SK-N-SH (cell line): ENCODE data around the gene AHCY.

Experiments
- EZH2phosphoT487 ChIP-seq: fragments of 200-600 bp; sonication (generic); IDR thresholded peaks from 2 replicates; pipeline ENCODE4 v1.6.1; 2017; ENCODE audit warnings: low read depth, mixed run types, mild to moderate bottlenecking, antibody characterized with exemption, moderate library complexity, borderline replicate concordance
- FOXJ3 ChIP-seq: sonication (generic); formaldehyde crosslinking; IDR thresholded peaks from 2 replicates; pipeline ENCODE4 v1.5.1; 2020; ENCODE audit warnings: mild to moderate bottlenecking, missing genetic modification reagents
- JUND ChIP-seq: IDR thresholded peaks from 2 replicates; pipeline ENCODE4 v1.4.0; 2012
- POLR2AphosphoS5 ChIP-seq: IDR thresholded peaks from 2 replicates; pipeline ENCODE4 v1.6.1; 2012; ENCODE audit warnings: low read depth, low read length
- RXRA ChIP-seq: IDR thresholded peaks from 2 replicates; pipeline ENCODE4 v1.4.0; 2012; ENCODE audit warnings: low read depth, mild to moderate bottlenecking, borderline replicate concordance
- SMC3 ChIP-seq: IDR thresholded peaks from 2 replicates; pipeline ENCODE4 v1.6.1; 2012; ENCODE audit warnings: low read depth, low read length, improper control_type of control experiment
- TF ChIP-seq, protein P1 (sequence below): IDR thresholded peaks from 2 replicates; pipeline ENCODE4 v1.6.1; 2012; ENCODE audit warnings: mild to moderate bottlenecking, low read depth, low read length, moderate library complexity
- TF ChIP-seq, protein P2 (sequence below): fragments of 200-600 bp; sonication (generic); IDR thresholded peaks from 2 replicates; pipeline ENCODE4 v1.6.1; 2017; ENCODE audit warnings: antibody characterized with exemption, mild to moderate bottlenecking, moderate library complexity

DNA sequence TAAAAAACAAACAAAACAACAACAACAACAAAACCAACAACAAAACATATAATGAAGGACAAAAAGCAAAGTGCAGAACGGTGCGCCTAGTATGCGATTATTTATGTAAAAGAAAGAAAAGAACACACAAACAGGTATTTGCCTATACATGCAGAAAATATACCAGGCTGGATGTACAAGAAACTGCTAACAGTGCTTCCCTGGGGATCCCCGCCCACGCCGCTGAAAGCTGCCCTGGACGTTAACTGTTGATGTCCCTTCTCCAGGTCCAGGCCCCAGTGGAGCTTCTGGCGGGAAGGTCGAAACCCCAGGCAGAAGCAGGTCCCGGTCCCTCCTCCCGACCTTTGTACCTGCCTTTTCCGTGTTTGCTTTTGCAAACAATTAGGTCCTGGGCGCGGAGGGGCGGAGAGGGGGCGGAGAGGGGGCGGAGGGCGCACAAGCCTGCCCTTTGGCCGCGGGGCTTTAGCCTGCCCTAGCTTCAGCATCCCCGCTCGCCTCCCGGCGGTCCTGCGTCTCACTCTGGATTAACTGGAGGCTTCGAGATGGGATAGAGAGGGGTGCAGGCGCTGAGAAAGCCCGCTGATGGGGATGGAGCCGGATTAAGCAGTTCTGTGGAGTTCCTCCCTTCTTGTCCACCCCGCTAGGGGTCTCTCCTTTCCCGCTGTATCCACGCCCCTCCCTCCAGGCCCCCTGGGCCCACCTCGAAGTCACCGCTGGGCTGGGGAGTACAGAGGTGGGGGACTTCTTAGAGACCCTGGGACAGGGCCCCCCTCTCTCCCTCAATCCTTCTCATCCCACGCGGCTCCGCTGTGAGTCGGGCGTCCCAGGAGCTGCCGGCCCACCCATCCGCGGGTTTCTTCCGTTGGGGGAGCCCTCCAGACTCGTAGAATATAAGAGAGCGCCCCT is 8.2 kb upstream of the AHCY start:
- TF ChIP-seq SMC3 (no peak), POLR2AphosphoS5 (no peak), EZH2phosphoT487 (no peak), JUND (no peak), RXRA (no peak), FOXJ3 (no peak)
- TF ChIP-seq, protein P1, sequence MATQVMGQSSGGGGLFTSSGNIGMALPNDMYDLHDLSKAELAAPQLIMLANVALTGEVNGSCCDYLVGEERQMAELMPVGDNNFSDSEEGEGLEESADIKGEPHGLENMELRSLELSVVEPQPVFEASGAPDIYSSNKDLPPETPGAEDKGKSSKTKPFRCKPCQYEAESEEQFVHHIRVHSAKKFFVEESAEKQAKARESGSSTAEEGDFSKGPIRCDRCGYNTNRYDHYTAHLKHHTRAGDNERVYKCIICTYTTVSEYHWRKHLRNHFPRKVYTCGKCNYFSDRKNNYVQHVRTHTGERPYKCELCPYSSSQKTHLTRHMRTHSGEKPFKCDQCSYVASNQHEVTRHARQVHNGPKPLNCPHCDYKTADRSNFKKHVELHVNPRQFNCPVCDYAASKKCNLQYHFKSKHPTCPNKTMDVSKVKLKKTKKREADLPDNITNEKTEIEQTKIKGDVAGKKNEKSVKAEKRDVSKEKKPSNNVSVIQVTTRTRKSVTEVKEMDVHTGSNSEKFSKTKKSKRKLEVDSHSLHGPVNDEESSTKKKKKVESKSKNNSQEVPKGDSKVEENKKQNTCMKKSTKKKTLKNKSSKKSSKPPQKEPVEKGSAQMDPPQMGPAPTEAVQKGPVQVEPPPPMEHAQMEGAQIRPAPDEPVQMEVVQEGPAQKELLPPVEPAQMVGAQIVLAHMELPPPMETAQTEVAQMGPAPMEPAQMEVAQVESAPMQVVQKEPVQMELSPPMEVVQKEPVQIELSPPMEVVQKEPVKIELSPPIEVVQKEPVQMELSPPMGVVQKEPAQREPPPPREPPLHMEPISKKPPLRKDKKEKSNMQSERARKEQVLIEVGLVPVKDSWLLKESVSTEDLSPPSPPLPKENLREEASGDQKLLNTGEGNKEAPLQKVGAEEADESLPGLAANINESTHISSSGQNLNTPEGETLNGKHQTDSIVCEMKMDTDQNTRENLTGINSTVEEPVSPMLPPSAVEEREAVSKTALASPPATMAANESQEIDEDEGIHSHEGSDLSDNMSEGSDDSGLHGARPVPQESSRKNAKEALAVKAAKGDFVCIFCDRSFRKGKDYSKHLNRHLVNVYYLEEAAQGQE: no peak
- TF ChIP-seq, protein P2, sequence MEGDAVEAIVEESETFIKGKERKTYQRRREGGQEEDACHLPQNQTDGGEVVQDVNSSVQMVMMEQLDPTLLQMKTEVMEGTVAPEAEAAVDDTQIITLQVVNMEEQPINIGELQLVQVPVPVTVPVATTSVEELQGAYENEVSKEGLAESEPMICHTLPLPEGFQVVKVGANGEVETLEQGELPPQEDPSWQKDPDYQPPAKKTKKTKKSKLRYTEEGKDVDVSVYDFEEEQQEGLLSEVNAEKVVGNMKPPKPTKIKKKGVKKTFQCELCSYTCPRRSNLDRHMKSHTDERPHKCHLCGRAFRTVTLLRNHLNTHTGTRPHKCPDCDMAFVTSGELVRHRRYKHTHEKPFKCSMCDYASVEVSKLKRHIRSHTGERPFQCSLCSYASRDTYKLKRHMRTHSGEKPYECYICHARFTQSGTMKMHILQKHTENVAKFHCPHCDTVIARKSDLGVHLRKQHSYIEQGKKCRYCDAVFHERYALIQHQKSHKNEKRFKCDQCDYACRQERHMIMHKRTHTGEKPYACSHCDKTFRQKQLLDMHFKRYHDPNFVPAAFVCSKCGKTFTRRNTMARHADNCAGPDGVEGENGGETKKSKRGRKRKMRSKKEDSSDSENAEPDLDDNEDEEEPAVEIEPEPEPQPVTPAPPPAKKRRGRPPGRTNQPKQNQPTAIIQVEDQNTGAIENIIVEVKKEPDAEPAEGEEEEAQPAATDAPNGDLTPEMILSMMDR: no peak
